HCT116 (cell line): ENCODE data around the gene ADAM10. TPM values are rescaled to one million over a fixed set of nuclear protein-coding genes. Genes with fewer than 3 reads are reported as not detected.

Experiments used
- ATAC-seq: fragments of 200-7000 bp; cut with Tn5 transposase; 2 replicates; pipeline ENCODE4 v1.9.1; 2020; ENCODE audit warnings: mild to moderate bottlenecking, moderate library complexity
- BruUV-seq: library from RNA; stranded (reverse); fragments of 400-500 nt; replicated peaks from 2 replicates; lab custom pipeline; 2021; lab: Mats Ljungman, UMichigan
- CTCF ChIA-PET: fragments of 300-600 bp; sonication (Branson Sonifier 250); formaldehyde crosslinking; loops from one replicate; lab custom pipeline; 2021; ENCODE audit warnings: antibody characterized with exemption; lab: Charles Lee
- POLR2A ChIA-PET: fragments of 300-600, 350-600 bp; sonication (Branson Sonifier 250); formaldehyde crosslinking; loops from one replicate; lab custom pipeline; 2021; ENCODE audit warnings: antibody characterized with exemption; lab: Charles Lee
- RAD21 ChIA-PET, 2 experiments: fragments of 300-600 bp; sonication (Branson Sonifier 250); formaldehyde crosslinking; loops; one replicate each; lab custom pipeline; 2023; ENCODE audit warnings: low total read pairs in 2 of 2; ENCODE audit not compliant: uncharacterized antibody in 2 of 2, unreplicated experiment in 2 of 2, low non-redundant PET in 1 of 2; lab: Charles Lee
- DNase-seq: peaks from one replicate; pipeline ENCODE4 v3.0.0-alpha.2; 2010; ENCODE audit warnings: low read depth, low spot score
- H2AFZ ChIP-seq: fragments of 200-600 bp; shearing (Covaris generic), sonication (generic); 2 replicates; pipeline ENCODE4 v1.6.1; 2017; ENCODE audit warnings: low read depth, mixed run types, mixed read lengths, antibody characterized with exemption, low read length; ENCODE audit not compliant: poor library complexity, severe bottlenecking
- H3K27ac ChIP-seq: 2 replicates; pipeline ENCODE4 v1.5.1; 2012; ENCODE audit warnings: low read depth, low read length
- H3K27me3 ChIP-seq: fragments of 200-600 bp; sonication (generic); 2 replicates; pipeline ENCODE4 v1.6.1; 2016; ENCODE audit warnings: mixed run types, low read length, mixed read lengths; ENCODE audit not compliant: insufficient read depth
- H3K36me3 ChIP-seq, 2 experiments: fragments of 200-500 bp in 1 of 2; fragments of 200-600 bp in 1 of 2; sonication (Bioruptor generic) in 1 of 2; sonication (generic) in 1 of 2; 2 replicates each; pipeline versions ENCODE4 v1.5.1 to v1.6.1; 2014 to 2016; ENCODE audit warnings: low read length in 2 of 2, inconsistent platforms in 1 of 2, mixed read lengths in 1 of 2, mixed run types in 1 of 2; ENCODE audit not compliant: insufficient read depth in 2 of 2, control insufficient read depth in 1 of 2
- H3K4me1 ChIP-seq, 2 experiments: fragments of 200-600 bp in 1 of 2; sonication (generic) in 1 of 2; 2 replicates each; pipeline versions ENCODE4 v1.5.1 to v1.6.1; 2012 to 2017; ENCODE audit warnings: low read length in 2 of 2, inconsistent platforms in 1 of 2, mild to moderate bottlenecking in 1 of 2, mixed read lengths in 1 of 2, mixed run types in 1 of 2, moderate library complexity in 1 of 2; ENCODE audit not compliant: insufficient read depth in 2 of 2, control insufficient read depth in 1 of 2
- H3K4me2 ChIP-seq: fragments of 200-600 bp; sonication (generic); 2 replicates; pipeline ENCODE4 v1.6.1; 2017; ENCODE audit warnings: mixed run types, low read length, mixed read lengths
- H3K4me3 ChIP-seq, 2 experiments: fragments of 200-600 bp in 1 of 2; sonication (generic) in 1 of 2; replicated peaks in 1 of 2; 2 replicates each; pipeline ENCODE4 v1.5.1; 2011 to 2016; ENCODE audit warnings: low read length in 2 of 2, control low read depth in 1 of 2, low read depth in 1 of 2, mild to moderate bottlenecking in 1 of 2, mixed read lengths in 1 of 2, mixed run types in 1 of 2
- H3K79me2 ChIP-seq: fragments of 200-600 bp; sonication (generic); 2 replicates; pipeline ENCODE4 v1.6.1; 2017; ENCODE audit warnings: mild to moderate bottlenecking, mixed run types, low read length, moderate library complexity, mixed read lengths; ENCODE audit not compliant: insufficient read depth
- H3K9ac ChIP-seq: fragments of 200-600 bp; sonication (generic); 2 replicates; pipeline ENCODE4 v1.6.1; 2016; ENCODE audit warnings: low read length, mixed read lengths
- H3K9me2 ChIP-seq: fragments of 200-600 bp; sonication (generic), shearing (Covaris generic); 2 replicates; pipeline ENCODE4 v1.6.1; 2017; ENCODE audit warnings: mixed run types, mild to moderate bottlenecking, moderate library complexity; ENCODE audit not compliant: insufficient read depth
- H3K9me3 ChIP-seq, 2 experiments: fragments of 200-500 bp in 1 of 2; fragments of 200-600 bp in 1 of 2; sonication (Bioruptor generic) in 1 of 2; sonication (generic) in 1 of 2; 2 replicates each; pipeline ENCODE4 v1.6.1; 2014 to 2017; ENCODE audit warnings: low read length in 2 of 2, mixed read lengths in 2 of 2, inconsistent platforms in 1 of 2, low read depth in 1 of 2, mild to moderate bottlenecking in 1 of 2, mixed run types in 1 of 2, moderate library complexity in 1 of 2; ENCODE audit not compliant: control insufficient read depth in 1 of 2, insufficient read depth in 1 of 2
- H4K20me1 ChIP-seq: fragments of 200-600 bp; sonication (generic), shearing (Covaris generic); 2 replicates; pipeline ENCODE4 v1.6.1; 2017; ENCODE audit warnings: mixed run types, mild to moderate bottlenecking, moderate library complexity; ENCODE audit not compliant: insufficient read depth
- CTCF ChIP-seq, 3 experiments: fragments of 200-600 bp in 1 of 3; sonication (generic) in 1 of 3; IDR thresholded peaks in 2 of 3; conservative IDR thresholded peaks in 1 of 3; 2 replicates each; pipeline ENCODE4 v1.5.1; 2012 to 2017; ENCODE audit warnings: low read depth in 2 of 3, low read length in 2 of 3, antibody characterized with exemption in 1 of 3, borderline replicate concordance in 1 of 3, control low read depth in 1 of 3, mild to moderate bottlenecking in 1 of 3, mixed read lengths in 1 of 3, mixed run types in 1 of 3, moderate library complexity in 1 of 3; ENCODE audit not compliant: insufficient read depth in 1 of 3
- EZH2phosphoT487 ChIP-seq: fragments of 200-600 bp; IDR thresholded peaks from 2 replicates; pipeline ENCODE4 v1.6.1; 2018; ENCODE audit warnings: antibody characterized with exemption, borderline replicate concordance
- FOSL1 ChIP-seq: IDR thresholded peaks from 2 replicates; pipeline ENCODE4 v1.6.1; 2012; ENCODE audit warnings: low read depth
- SIN3A ChIP-seq: IDR thresholded peaks from 2 replicates; pipeline ENCODE4 v1.6.1; 2012; ENCODE audit warnings: low read depth
- SRF ChIP-seq: IDR thresholded peaks from 2 replicates; pipeline ENCODE4 v1.6.1; 2012; ENCODE audit warnings: low read depth
- TCF7L2 ChIP-seq: IDR thresholded peaks from 2 replicates; pipeline ENCODE4 v1.7.0; 2011; ENCODE audit warnings: borderline replicate concordance, inconsistent platforms; ENCODE audit not compliant: insufficient read depth, insufficient read length; ENCODE audit errors: extremely low read depth
- YY1 ChIP-seq: IDR thresholded peaks from 2 replicates; pipeline ENCODE4 v1.6.1; 2011; ENCODE audit warnings: low read length, low read depth, moderate library complexity, mild to moderate bottlenecking; ENCODE audit not compliant: insufficient replicate concordance; ENCODE audit errors: extremely low read depth
- ZFX ChIP-seq: fragments of 450-650 bp; IDR thresholded peaks from 2 replicates; pipeline ENCODE4 v1.6.1; 2017
- intact Hi-C: fragments of 100-400 bp; cut with micrococcal nuclease; formaldehyde crosslinking; loops from 2 replicates; pipeline ENCODE4 v1.10.0; 2022
- total RNA-seq: library from RNA; stranded (reverse); gene quantifications from one replicate; pipeline ENCODE4 v1.2.1, GENCODE V29; 2021; ENCODE audit not compliant: unreplicated experiment

Gene ADAM10
- total RNA-seq, 1 experiment from 2014 or later: 158 TPM

DNA sequence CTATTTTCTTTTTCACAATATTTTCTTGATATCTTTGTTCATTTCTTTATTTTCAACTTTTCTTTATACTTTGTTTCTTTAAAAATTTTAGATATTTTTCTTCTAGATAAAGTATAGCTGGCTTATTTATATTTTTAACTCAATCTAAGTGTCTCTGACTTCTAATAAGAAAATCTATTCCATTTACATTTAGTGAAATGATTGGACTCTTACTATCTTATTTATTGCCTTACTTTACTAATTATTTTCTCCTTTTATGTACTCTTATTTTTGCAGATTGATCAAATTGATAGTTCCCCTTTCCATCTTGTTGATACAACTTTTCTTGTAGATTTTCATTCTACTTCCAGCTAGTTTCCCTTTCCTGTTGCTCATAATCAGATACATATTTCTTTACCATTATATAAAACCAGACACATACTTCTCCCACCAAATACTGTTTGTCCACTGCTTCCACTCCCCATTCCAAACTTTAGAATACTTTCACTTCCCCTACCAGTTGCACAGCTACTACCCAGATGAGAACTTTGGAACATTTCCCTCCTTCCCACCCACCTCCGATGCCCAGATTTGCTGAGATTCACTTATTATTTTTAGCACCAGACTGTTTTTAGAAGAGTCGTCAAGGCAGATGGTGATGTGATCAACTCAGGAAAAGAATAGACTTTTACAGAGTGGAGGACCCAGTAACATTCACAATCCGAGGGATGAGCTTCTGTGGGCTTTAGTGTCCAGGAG lies 166.2 kb downstream of the ADAM10 start:
- CTCF ChIA-PET: no interaction called here
- POLR2A ChIA-PET: no interaction called here
- ATAC-seq (no peak), DNase-seq (no peak)
- TF ChIP-seq CTCF (IDR thresholded peaks at IDR 0.05 in 2 of 3, conservative IDR thresholded peaks at IDR 0.05 in 1 of 3; ENCODE audit: borderline replicate concordance in 1 of 3, insufficient read depth in 1 of 3, low read depth in 2 of 3, low read length in 2 of 3): no peak
- TF ChIP-seq TCF7L2: no peak
- TF ChIP-seq ZFX: no peak
- no peak for TF ChIP-seq SIN3A
- no peak for TF ChIP-seq FOSL1
- no peak for TF ChIP-seq EZH2phosphoT487
- no peak for TF ChIP-seq YY1
- no peak for TF ChIP-seq SRF
- Histone ChIP-seq H3K27me3 (no peaks in the 10 kb centered on the region), H3K79me2 (no peaks in the 10 kb centered on the region), H3K9ac (no peak overlapping the region), H3K27ac (no peak overlapping the region), H3K4me3 (no peak overlapping the region), H2AFZ (no peak overlapping the region), H3K36me3 (no peaks in the 10 kb centered on the region), H3K9me3 (peaks cover 0 to 4% of the 10 kb centered on the region in 2 experiments; a peak in 1 of 4 replicates), H4K20me1 (no peaks in the 10 kb centered on the region), H3K9me2 (no peaks in the 10 kb centered on the region), H3K4me1 (no peaks in the 10 kb centered on the region), H3K4me2 (no peak overlapping the region)
- RAD21 ChIA-PET: no interaction called here
- no TSS peak for BruUV-seq
- intact Hi-C loops: no loop called here
